Measurements from ENCODE around the gene TRAM2.
A peak's percentile ranks its signal among the peaks of the same experiment; 100 is the strongest.

Gene TRAM2

GRCh38 chr6:52522655-52523054, 54.2 kb downstream of the TRAM2 start:
- Histone ChIP-seq H3K27me3 (ENCODE audit: insufficient read depth, low read length) (no peaks in the 10 kb centered on the region), H4K20me1 (ENCODE audit: insufficient read depth, low read length) (no peaks in the 10 kb centered on the region), H3K9me3 (ENCODE audit: low read length) (no peaks in the 10 kb centered on the region), H3K9ac (ENCODE audit: low read length) (peak overlapping the region; percentile 33; the same call in 1 of the 2 replicates), H3K4me2 (ENCODE audit: low read length) (peak overlapping the region; percentile 25; the same call in 1 of the 2 replicates), H3K4me3 (ENCODE audit: low read depth, low read length, poor library complexity, severe bottlenecking) (no peak overlapping the region), H3K36me3 (ENCODE audit: insufficient read depth, low read length) (peaks cover 28% of the 10 kb centered on the region), H3K79me2 (ENCODE audit: insufficient read depth, low read length) (peaks cover 9% of the 10 kb centered on the region), H2AFZ (ENCODE audit: low read length) (no peak overlapping the region), H3F3A (ENCODE audit: insufficient read depth, low read length) (no peaks in the 10 kb centered on the region), H3K9me2 (ENCODE audit: low read depth, low read length) (no peaks in the 10 kb centered on the region), H3K27ac (ENCODE audit: low read depth, low read length, poor library complexity, severe bottlenecking) (peak overlapping the region; percentile 89), H3K4me1 (ENCODE audit: insufficient read depth, low read length, severe bottlenecking) (peaks cover 56% of the 10 kb centered on the region)
- TF ChIP-seq CTCF (IDR thresholded peaks at IDR 0.05; ENCODE audit: low read length), result no peak
- no peak for TF ChIP-seq EZH2 (IDR thresholded peaks at IDR 0.05; ENCODE audit: borderline replicate concordance, low read length)

GRCh38 chr6:52522151-52522626, 54.7 kb downstream of the TRAM2 start:
- H3K9ac ChIP-seq (ENCODE audit: low read length), result peak overlapping the region; percentile 33; the same call in 1 of the 2 replicates
- H3K4me1 ChIP-seq (ENCODE audit: insufficient read depth, low read length, severe bottlenecking), result peaks cover 52% of the 10 kb centered on the region
- H3K9me3 ChIP-seq (ENCODE audit: low read length), result no peaks in the 10 kb centered on the region
- H3K79me2 ChIP-seq (ENCODE audit: insufficient read depth, low read length), result peaks cover 9% of the 10 kb centered on the region
- H3K4me2 ChIP-seq (ENCODE audit: low read length), result peak overlapping the region; percentile 25; the same call in 1 of the 2 replicates
- no peaks in the 10 kb centered on the region for H3F3A ChIP-seq (ENCODE audit: insufficient read depth, low read length)
- no peaks in the 10 kb centered on the region for H3K27me3 ChIP-seq (ENCODE audit: insufficient read depth, low read length)
- no peak for TF ChIP-seq CTCF (IDR thresholded peaks at IDR 0.05; ENCODE audit: low read length)
- TF ChIP-seq EZH2 (IDR thresholded peaks at IDR 0.05; ENCODE audit: borderline replicate concordance, low read length), result no peak
- H3K9me2 ChIP-seq (ENCODE audit: low read depth, low read length), result no peaks in the 10 kb centered on the region
- H4K20me1 ChIP-seq (ENCODE audit: insufficient read depth, low read length), result no peaks in the 10 kb centered on the region
- no peak overlapping the region for H3K4me3 ChIP-seq (ENCODE audit: low read depth, low read length, poor library complexity, severe bottlenecking)
- peaks cover 31% of the 10 kb centered on the region for H3K36me3 ChIP-seq (ENCODE audit: insufficient read depth, low read length)
- H2AFZ ChIP-seq (ENCODE audit: low read length), result no peak overlapping the region
- H3K27ac ChIP-seq (ENCODE audit: low read depth, low read length, poor library complexity, severe bottlenecking), result peak overlapping the region; percentile 89

GRCh38 chr6:52519618-52520017, 57.2 kb downstream of the TRAM2 start:
- H4K20me1 ChIP-seq (ENCODE audit: insufficient read depth, low read length), result no peaks in the 10 kb centered on the region
- H3K9me3 ChIP-seq (ENCODE audit: low read length), result no peaks in the 10 kb centered on the region
- TF ChIP-seq EZH2 (IDR thresholded peaks at IDR 0.05; ENCODE audit: borderline replicate concordance, low read length) (no peak), CTCF (IDR thresholded peaks at IDR 0.05; ENCODE audit: low read length) (no peak)
- peaks cover 9% of the 10 kb centered on the region for H3K79me2 ChIP-seq (ENCODE audit: insufficient read depth, low read length)
- H3K9ac ChIP-seq (ENCODE audit: low read length), result no peak overlapping the region
- H2AFZ ChIP-seq (ENCODE audit: low read length), result no peak overlapping the region
- H3K27ac ChIP-seq (ENCODE audit: low read depth, low read length, poor library complexity, severe bottlenecking), result no peak overlapping the region
- H3F3A ChIP-seq (ENCODE audit: insufficient read depth, low read length), result no peaks in the 10 kb centered on the region
- H3K36me3 ChIP-seq (ENCODE audit: insufficient read depth, low read length), result peaks cover 56% of the 10 kb centered on the region
- H3K4me3 ChIP-seq (ENCODE audit: low read depth, low read length, poor library complexity, severe bottlenecking), result no peak overlapping the region
- H3K4me1 ChIP-seq (ENCODE audit: insufficient read depth, low read length, severe bottlenecking), result peaks cover 30% of the 10 kb centered on the region
- no peaks in the 10 kb centered on the region for H3K27me3 ChIP-seq (ENCODE audit: insufficient read depth, low read length)
- H3K9me2 ChIP-seq (ENCODE audit: low read depth, low read length), result no peaks in the 10 kb centered on the region
- H3K4me2 ChIP-seq (ENCODE audit: low read length), result no peak overlapping the region

Data from OCI-LY1 (cell line).